ENCODE data around the gene RAB36. TPM values are rescaled to one million over a fixed set of nuclear protein-coding genes. Genes with fewer than 3 reads are reported as not detected.

The RAB36 gene
- polyA plus RNA-seq, 4 donors: 6.8 to 18.0 (median 14.6) TPM

DNA sequence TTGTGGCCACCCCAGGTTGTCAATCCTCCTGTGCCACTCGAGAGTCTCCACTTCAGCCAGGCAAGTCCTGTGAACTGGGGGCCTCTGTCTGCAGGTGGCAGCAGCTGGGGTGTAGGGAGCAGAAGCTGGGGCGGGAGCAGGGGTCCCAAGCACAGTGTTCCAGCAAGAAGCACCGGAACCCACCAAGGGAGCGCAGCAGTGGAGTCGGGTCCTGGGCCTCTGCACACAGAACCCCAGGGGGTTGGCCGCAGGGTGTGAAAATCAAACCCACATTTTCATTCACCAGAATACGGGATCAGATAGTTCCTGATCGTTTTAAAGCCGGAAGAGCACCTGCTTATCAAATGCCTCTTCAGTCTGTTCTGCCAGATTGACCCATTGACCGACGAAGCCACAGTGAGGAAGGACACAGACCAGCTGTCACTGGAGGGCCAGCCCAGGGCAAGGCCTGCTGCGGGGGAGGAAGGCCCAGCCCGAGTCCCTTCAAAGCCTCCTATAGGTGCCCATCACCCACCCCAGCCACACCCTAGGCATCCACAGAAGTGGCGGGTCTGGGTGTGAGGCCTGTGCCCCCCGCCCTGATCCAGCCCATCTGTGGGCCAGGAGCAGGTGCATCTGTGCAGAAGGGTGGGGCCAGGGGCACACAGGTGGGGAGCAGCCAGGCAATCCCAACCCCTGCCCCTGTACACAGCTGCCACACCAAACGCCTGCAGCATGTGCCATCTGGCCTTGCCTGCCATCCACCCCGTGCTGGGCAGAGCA is 37.6 kb upstream of the RAB36 start:
- DNase-seq (ENCODE audit: low read depth in 4 of 4, low spot score in 3 of 4): no peak

DNA sequence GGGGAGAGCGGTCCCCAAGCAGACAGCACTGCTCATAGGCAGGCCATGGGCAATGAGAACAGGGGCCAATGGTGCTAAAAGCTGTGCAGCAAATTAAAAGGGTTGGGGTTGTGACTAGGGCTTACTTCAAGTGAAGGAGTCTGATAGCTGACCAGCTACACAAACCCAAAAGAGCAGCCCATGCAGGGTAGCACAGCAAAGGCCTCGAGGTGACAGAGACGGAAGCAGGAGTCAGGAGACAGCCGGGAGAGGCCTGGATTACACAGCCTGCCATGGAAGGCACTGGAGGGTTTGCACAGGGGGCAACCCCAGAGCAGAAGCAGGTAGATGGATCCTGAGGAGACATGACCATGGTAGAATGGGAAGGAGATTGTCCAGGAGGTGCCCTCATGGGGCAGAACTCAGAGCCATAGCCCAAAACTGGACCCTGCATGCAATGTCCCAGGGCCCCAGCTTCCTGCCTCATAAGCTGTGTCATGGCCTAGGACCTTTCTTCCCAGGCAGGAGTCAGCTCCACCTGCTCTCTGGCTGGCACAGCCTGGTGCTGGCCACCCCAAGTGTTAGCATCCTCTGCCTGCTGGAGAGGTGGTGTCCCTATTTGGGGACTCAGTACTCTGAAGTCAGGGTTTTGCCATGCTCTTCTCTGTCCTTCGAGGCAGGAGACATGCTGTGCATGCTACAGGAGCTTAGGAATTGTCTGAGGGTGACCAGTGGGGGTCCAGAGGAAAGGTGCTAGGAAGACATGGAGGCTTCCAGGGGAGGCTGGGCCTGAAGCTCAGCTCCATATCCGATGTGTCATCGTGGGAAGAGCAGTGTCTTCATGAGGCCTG is 36.8 kb upstream of the RAB36 start:
- DNase-seq (ENCODE audit: low read depth in 4 of 4, low spot score in 3 of 4): no peak

DNA sequence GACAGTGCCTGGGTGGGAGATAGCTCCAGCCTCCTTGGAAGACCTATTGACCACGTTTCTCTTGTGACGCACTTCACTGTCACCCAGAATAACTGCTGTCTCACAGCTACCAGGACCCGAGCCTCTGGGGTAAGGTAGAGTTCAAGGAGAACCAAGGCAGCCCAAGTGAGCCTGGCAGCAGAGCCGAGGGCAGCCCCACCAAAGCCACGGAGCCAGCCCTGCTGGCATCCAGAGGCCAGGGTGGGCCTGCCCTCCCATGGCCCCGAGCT is 36.3 kb upstream of the RAB36 start:
- no peak for DNase-seq (ENCODE audit: low read depth in 4 of 4, low spot score in 3 of 4)

DNA sequence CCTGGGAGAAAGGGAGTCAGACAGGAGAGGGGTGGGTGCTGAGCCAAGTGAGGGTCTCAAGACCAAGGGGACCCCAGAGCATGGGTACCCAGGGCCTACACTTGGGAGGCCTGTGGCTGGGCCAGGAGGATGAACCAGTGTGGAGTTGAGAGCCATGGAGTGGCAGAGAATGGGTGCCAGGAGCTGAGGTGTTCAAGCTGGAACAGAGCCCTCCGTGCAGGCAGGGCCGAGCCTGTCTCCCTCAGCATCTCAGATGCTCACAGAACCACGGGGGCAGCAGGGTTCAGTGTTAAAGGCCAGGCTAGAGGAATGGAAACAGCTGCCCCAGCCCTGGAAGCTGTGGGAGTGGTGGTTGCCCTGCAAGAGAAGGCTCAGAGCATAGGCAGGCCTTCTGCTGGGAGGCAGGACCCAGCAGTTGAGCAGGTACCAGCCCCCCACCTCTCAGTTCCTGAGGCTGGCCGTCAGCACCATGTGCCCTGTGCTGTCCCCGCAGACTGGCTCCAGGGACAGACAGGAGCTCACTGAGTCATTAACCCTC is 35.8 kb upstream of the RAB36 start:
- DNase-seq (ENCODE audit: low read depth in 4 of 4, low spot score in 3 of 4): no peak

DNA sequence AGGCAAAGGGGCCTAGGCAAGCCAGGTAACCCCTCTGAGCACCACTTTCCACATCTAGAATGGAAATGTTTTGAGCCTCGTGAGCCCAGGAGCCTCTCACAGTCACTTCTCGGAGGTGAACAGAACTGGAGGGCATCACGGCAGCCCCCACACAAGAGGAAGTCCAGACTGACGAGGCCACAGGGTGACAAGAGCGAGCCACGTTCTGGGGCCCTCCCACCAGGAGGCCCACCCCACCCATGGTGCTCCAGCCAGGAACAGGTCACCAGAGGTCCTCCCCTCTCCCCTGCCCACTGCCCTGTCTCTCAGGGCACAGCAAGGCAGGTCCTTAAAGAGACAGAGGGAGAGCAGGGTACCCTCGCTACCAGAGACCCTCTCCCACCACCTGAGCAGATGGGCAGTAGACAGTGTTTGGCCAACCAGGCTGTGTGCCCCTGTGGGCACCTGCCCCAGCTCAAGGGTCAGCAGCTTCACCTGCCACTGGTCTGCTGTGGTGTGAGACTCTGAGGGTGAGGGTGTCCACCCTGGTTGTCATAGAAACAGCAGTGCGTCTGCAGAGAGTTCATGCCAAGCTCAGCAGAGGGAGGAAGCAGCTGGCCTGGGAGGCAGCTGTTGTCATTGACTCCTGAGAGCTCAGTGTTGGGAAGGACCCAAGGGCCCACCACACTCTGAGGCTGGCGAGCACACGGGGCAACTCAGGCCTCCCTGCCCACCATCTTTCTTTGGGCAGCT is 34.9 kb upstream of the RAB36 start:
- no peak for DNase-seq (ENCODE audit: low read depth in 4 of 4, low spot score in 3 of 4)

DNA sequence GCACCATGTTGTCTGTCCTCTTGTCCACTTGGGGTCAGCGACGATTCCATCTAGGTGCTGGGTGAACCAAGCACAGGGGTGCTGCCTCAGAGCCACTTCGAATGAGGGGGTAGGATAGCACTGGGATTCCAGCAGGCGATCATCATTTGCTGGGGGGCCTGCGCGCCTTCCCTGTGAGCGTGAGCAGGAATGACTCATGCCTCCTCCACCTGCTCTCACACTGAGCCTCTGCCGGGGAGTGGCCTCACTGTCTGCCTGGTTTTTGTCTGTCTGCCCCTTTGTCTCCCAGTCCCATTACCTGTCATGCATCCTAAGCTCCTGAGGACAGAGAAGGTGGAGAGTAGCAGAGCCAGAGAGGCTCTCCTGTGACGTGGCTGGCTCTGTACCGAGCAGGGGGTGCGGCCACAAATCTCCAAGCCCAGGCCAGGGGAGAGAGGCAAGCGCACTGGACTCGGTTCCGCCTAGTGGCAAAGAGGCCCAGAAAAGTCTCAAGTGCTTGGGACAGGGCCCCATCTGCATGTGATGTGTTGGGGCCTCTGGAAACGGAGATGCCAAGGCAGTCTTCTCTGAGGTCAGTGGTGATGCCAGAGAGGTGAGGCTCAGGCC is 34.3 kb upstream of the RAB36 start:
- DNase-seq (ENCODE audit: low read depth in 4 of 4, low spot score in 3 of 4): no peak

DNA sequence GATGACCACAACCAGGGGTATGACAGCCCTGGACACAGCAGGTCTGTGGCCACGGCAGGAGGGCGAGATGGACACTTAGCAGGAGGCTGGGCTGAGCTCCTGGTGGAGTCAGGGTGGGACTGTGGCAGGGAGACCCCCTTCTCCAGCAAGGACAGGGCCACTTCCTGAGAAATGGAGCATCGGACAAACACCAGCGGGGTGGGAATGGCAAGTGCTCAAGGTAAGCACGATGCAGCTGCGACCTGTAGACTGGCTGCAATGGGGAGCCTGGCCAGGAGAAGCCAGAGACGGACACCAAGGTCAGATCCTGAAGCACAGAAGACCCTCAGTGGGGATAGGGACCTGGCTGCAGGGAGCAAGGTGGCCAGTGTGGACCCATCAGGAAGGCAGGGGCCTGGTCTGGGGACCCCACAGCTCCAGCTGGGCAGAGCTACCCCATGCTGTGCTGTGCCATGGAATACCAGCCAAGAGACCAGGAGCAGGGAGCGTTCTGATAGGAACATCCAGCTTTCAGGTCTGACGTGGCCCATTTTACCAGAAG is 32.7 kb upstream of the RAB36 start:
- DNase-seq (ENCODE audit: low read depth in 4 of 4, low spot score in 3 of 4): no peak

DNA sequence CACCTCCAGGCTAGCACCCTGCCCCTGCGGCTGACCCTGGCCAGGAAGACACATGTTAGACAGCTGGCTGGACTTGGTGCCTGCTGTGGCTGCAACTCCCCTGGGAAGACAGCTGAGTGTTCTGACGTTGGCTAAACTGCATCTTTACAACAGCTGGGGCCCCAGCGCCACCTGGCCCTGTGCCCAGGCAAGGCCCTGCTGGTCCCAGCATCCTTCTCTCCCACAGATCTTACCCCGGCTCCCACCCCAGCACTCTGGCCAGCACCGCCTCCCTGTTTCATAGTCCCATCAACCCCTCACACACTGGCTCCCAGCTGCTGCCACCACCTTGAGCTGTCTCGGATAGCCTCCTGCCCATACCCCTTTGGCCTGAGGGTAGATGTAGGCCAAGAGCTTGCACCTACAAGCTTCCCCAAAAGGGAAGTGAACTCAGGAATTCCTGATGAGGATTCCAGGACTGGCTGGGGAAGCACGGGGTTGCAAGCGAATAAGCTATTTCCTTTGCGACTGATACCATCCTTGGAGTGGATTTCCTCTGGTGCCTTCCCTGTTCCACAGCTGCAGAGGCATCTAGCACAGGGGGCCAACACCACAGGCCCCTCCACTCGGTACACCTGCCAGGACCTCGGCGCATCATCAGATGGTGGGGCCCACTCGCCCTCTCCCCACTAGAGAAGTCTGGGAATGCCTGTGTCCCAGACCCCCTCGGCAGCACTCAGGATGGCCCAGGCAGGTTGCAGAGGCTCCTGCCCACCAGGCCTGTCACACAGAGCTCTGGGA is 32.0 kb upstream of the RAB36 start:
- no peak for DNase-seq (ENCODE audit: low read depth in 4 of 4, low spot score in 3 of 4)

DNA sequence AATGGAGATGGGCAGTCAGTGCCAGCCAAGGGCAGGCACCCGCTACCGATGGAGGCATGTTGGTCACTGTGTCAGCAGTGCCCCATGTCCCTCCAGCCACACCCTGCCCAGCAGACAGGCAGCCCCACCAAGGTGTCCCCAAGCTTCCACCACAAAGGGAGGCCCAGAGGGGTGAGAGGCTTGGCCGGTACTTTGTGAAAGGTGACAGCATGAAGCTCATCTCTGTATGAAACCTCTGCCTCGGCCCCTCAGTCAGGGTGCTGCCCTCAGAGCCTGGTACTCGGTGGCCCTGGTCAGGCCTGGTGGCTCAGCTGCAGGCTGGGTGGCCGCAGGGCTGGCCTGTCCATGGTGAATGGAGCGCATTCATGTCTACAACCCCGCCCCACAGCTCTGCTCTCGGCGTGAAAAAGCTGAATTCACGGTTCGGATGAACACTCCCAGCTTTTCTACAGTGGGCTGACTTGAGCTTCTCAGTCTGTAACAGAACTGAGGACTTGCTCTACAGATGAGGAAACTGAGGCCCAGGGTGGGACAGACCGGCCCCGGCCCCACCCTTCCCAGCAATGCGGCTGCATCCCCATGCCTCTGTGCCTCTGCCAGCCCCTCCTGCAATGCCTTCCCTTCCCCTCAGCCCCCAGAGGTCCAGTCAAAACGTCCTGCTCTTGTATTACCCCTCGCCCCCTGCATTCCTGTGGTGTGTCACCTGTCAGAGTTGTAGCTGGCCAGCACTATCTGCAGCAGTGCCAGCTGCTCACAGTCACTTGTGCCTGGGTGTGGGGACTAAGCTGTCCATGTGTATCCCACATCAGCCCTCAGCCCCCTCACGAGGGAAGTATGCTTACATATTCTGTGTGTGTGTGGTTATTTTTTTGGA is 31.2 kb upstream of the RAB36 start:
- no peak for DNase-seq (ENCODE audit: low read depth in 4 of 4, low spot score in 3 of 4)

DNA sequence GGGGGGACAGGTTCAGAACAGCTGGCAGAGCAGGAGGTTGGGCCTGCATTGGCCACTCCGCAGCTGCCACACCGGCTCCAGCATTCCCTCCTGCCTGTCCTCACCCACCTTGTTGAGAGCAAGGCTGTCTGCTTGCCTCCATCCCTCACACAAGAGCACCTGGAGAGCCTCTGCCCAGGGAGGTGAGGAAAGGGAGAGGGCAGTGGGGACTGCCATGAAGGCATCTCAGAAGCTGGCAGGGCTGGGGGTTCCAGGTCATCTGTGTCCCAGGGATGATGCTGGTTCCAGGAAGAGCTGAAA is 30.6 kb upstream of the RAB36 start:
- DNase-seq (ENCODE audit: low read depth in 4 of 4, low spot score in 3 of 4): no peak

DNA sequence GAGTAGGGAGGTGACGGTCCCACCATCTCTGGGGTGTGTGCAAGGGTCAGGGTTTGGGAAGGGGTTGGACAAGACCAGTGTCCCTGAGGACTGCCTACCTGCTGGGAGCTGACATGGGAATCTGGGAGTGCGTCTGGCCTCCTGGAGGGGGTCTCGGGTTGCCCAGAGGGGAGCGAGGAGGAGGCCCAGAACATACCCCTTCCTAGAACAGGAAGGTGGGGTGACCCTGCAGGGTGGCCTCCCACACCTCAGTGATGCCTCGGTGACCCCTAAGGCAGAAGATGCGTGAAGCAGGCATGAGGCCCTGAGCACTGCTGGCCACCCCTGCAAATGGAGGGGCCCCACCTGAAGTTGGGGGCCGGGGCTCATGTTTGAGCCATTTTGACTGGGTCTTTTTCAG is 29.9 kb upstream of the RAB36 start:
- DNase-seq (ENCODE audit: low read depth in 4 of 4, low spot score in 3 of 4): no peak

DNA sequence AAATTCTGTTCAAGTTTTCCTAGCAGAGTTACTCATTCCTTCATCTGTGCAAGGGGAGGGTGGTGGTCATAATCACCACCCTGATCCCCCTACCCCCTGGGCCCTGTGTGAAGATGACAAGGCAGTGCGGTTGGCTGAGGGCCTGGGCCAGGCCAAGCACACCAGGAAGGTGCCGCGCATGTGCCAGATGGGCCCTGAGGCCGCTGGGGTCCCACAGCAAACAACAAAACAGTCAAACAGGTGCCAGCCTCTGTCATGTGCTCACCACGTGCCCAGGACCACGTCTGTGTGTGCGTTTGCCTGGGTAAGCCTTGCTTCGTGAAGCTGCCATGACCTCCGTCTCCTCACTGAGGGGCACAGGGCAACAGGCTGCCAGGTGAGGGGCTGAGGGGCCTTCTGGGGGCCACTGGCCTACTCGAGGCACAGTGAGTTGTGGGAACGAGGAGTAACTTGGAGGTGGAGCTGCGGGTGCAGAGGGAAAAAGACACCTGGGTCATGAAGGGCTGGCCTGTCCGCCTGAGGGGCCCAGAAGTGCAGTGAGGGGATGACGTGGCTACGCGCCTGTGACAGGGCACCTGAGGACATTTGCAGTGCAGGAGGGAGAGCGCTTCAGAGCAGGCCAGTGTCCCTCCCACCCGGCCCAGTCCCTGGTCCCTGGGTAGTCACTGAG is 29.3 kb upstream of the RAB36 start:
- DNase-seq (ENCODE audit: low read depth in 4 of 4, low spot score in 3 of 4): no peak

DNA sequence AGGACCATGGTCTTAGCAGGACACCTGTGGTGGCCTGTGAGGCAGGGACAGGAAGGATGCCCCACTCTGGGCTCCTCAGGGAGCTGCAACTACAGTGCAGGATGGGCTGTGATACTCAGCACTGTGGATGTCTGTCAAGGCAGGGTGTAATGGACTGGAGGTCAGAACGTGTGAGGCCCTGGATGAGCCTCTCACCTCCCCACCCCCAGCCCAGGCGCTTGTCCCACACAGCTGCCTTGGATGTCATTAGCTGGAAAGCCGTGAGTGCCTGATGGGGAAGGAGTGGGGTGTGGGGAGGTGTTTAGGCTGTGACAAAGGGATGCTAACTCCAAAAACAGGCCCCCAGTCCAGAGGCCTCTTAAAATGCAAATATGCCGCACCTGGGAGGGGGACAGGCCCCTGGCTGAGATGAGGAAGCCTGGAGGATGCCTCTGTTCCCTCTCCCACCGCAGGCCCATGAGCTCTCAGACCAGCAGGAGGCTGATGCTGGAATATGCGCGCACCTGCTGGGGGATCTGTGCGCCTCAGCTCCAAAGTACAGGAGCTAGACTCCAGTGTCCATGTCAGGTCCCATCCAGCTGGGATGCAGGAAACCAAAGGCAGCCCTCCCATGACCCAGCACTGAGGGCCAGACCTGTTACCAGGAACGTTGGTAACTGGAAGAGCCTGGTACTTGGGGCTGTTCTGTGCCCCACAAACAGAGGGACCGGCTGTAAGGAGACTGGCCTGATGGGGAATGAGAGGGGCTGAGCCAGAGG is 28.6 kb upstream of the RAB36 start:
- DNase-seq (ENCODE audit: low read depth in 4 of 4, low spot score in 3 of 4): no peak

DNA sequence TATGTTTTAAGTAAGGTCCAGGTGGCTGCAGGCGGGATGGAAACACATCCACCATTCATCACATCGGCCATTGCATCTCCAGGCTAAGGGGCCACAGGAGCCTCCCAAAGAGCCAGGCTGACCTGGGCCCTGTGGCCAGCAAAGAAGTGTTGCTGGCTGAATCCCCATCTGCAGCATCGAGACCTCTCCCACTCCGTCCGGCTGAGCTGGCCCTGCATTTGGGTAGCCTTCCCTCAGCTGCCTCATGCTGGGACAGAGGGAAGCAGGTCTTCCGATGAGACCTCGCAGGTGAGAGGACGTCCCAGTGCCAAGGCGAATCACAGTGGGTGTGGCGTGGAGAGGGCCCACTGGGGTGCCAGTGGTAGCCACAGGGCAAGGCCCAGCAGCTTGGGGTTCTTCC is 28.0 kb upstream of the RAB36 start:
- DNase-seq (ENCODE audit: low read depth in 4 of 4, low spot score in 3 of 4): no peak

DNA sequence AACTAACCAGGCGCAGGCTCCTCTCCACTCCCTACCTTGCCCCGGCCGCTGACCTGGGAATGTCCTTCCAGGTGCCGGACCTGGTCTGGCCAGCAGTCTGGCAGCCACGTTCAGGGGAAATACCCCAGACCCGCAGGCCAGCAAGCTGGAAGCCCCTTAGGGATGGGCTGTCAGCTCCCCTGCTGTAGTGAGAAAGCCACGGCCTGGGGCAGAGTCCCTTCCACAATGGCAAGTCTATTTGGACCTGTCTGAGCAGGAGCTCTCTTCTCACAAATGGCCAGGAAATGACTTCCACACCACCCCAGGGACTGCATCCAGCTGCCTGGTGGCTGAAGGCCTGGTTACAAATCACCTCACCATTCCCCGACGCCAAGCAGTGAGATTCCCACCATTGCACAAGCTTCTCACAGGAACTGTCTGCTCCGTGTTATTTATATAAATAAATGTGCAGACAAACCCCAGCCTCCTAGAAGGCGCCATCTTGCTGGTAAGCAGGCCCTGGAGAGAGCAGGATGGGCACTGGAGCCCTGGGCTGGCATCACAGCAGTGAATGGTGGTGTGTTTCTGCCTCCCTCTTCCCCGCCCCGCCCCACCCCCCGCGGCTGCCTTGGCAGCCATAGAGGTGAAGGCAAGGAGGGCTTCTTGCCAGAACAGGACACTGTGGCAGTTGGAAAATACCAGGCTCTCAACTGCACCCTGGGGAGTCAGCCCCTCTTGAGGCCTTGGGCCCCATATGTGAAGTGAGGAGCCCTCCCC is 27.2 kb upstream of the RAB36 start:
- DNase-seq (ENCODE audit: low read depth in 4 of 4, low spot score in 3 of 4): no peak

DNA sequence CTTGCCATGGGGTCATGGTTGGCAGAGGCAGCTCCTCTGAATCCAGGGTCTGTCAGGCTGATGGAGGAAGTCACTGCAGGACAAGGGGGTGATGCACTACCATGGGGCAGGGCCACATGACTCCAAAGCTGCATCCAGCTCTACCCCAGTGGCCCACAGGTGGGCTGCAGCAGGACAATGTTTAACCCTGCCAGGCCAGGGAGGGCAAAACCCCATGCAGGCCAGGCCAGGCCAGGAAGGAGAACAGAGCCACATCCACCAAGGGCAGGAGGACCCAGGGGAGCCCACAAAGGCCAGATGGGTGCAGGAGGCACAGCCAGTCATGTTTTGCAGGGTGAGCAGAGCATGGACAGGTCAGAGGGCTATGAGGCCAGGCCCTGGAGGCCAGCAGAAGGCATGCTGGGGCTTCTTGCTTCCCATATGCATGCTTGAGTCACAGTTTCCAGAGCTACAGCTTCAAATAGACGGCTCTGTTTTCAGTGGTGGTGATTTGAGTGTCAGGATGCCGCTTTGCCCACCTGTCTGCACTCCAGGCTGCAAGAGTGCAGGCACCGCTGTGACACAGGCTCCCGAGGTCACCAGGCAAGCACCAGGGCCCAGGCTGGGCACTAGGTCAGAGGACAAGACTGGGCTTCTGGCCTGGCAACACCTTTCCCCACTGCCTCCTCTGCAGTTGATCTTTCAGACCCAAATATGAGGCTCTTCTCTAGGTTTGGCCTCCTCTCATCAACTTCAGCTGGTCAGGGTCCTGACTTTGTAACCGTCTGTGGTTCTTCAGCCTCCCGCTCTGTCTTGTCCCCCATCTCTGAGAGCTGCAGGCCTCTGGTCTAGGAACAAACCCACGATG is 26.4 kb upstream of the RAB36 start:
- DNase-seq (ENCODE audit: low read depth in 4 of 4, low spot score in 3 of 4): no peak

Measured in left renal pelvis (tissue), 4 donors.